Measurements from ENCODE around the gene OGN.

DNA sequence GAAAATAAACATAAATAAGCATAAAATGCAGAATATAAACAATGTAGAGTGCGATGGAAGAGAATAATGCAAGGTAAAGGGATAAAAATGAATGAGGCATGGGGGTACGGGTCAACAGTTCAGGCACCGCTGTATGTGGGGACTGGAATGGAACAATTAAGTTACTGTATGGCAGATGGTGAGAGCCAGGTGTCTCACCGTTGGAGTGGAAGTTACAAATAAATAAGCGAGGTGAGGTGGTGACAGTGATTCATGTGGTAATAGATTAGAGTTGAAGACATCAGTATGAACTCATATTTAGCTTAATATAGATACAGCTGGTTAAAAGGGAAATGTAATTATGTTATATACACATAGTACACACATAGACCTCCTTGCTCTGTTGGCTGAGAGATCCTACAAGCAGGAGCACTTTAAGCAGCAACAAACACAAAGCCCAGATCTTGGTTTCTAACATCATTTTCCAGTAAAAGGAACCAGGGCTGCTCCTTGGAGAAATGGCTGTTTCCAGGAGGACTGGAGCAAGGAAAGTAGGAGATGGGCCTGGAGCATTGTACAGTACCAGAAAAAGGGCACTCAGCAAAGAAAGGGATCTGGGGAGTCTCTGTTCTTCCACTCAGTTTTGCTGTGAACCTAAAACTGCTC is 22.2 kb upstream of the OGN start:
- TF ChIP-seq CTCF (IDR thresholded peaks at IDR 0.05; ENCODE audit: poor library complexity) (no peak), EZH2 (IDR thresholded peaks at IDR 0.05; ENCODE audit: borderline replicate concordance) (no peak), EZH2phosphoT487 (IDR thresholded peaks at IDR 0.05; ENCODE audit: low read depth, severe bottlenecking, unreplicated experiment) (no peak)
